H1 (cell line): Measurements from ENCODE around the gene ASCL5. TPM values are rescaled to one million over a fixed set of nuclear protein-coding genes. Genes with fewer than 3 reads are reported as not detected.

Experiments used
- FOSL1 ChIP-seq: IDR thresholded peaks from 2 replicates; pipeline ENCODE4 v1.6.1; 2011; ENCODE audit warnings: mild to moderate bottlenecking, low read depth, low read length, moderate library complexity; ENCODE audit not compliant: insufficient read depth
- HDAC6 ChIP-seq: IDR thresholded peaks from one replicate; pipeline ENCODE4 v1.7.1; 2012; ENCODE audit warnings: low read depth, mild to moderate bottlenecking, inconsistent platforms, low read length, moderate library complexity
- KDM1A ChIP-seq: fragments of 200-600, 300-600 bp; sonication (generic); IDR thresholded peaks from 2 replicates; pipeline ENCODE4 v1.7.1; 2016; ENCODE audit warnings: mild to moderate bottlenecking, low read length, borderline replicate concordance
- KDM5A ChIP-seq: fragments of 200-600 bp; IDR thresholded peaks from 2 replicates; pipeline ENCODE4 v1.7.1; 2012; ENCODE audit warnings: mild to moderate bottlenecking, low read length, inconsistent platforms, mixed read lengths
- MAX ChIP-seq: IDR thresholded peaks from 2 replicates; pipeline ENCODE4 v1.6.1; 2012; ENCODE audit warnings: inconsistent platforms
- PHF8 ChIP-seq: fragments of 200-600 bp; sonication (generic); conservative IDR thresholded peaks from 2 replicates; pipeline ENCODE4 v1.7.1; 2012; ENCODE audit warnings: low read depth, mild to moderate bottlenecking, inconsistent platforms, low read length, moderate library complexity
- POLR2A ChIP-seq, 2 experiments: IDR thresholded peaks; 1 replicate in 1 of 2; 2 replicates in 1 of 2; pipeline ENCODE4 v1.6.1; 2011; ENCODE audit warnings: low read depth in 2 of 2, low read length in 2 of 2, mild to moderate bottlenecking in 2 of 2; ENCODE audit errors: control extremely low read depth in 1 of 2
- polyA plus RNA-seq, 7 experiments: library from polyadenylated mRNA; depleted of rRNA in 3 of 7; stranded (reverse) in 5 of 7; unstranded in 2 of 7; fragments of >200 nt in 5 of 7; fragments of 200-250 nt in 2 of 7; gene quantifications; 1 replicate in 5 of 7; 2 replicates in 1 of 7; 4 replicates in 1 of 7; pipeline versions ENCODE4 v1.2.1 to v1.2.3, GENCODE V29; 2011 to 2013; ENCODE audit warnings: missing spikeins in 2 of 7, mixed read lengths in 2 of 7
- total RNA-seq: library from RNA; stranded (reverse); fragmentation: NEBNext Ultra II Directional; extraction: Animal tissue kit (Norgen Biotek cat#: 25700); gene quantifications from 2 replicates; pipeline ENCODE4 v1.2.1, GENCODE V29; 2021

The ASCL5 gene
- total and polyA plus RNA-seq, 2 of the 8 experiments (the other 6 are each of a cell fraction or from before 2014, with no cell fraction given), result 0.29 to 0.41 TPM

GRCh38 chr1:201104141-201104540 is 22.8 kb downstream of the ASCL5 start (continued):
- no peak for TF ChIP-seq KDM1A
- no peak for TF ChIP-seq PHF8
- TF ChIP-seq POLR2A (IDR thresholded peaks at IDR 0.05; ENCODE audit: control extremely low read depth in 1 of 2, low read depth in 2 of 2, low read length in 2 of 2), result no peak
- TF ChIP-seq KDM5A, result no peak
- TF ChIP-seq MAX, result no peak
- no peak for TF ChIP-seq HDAC6
- no peak for TF ChIP-seq FOSL1
